Stomach (tissue), 9 donors: ENCODE measurements around the gene HERC6. TPM values are rescaled to one million over a fixed set of nuclear protein-coding genes. Genes with fewer than 3 reads are reported as not detected.
"Not testable (repeated sequence)": the region's sequence is repeated elsewhere in the genome, so short reads cannot be mapped to it uniquely, and the experiment has no call there.

Experiments
- DNase-seq, 2 donors: peaks; one replicate each; pipeline versions ENCODE4 v3.0.0 to v3.0.0-alpha.2; 2013 to 2019
- H3K27ac ChIP-seq, 5 donors: fragments of 200-600 bp in 4 of 5; sonication (generic) in 4 of 5; one replicate each; pipeline ENCODE4 v1.5.1; 2013 to 2019; ENCODE audit warnings: mild to moderate bottlenecking in 1 of 5, moderate library complexity in 1 of 5
- H3K27me3 ChIP-seq, 3 donors: fragments of 200-600 bp; sonication (generic); one replicate each; pipeline ENCODE4 v1.5.1; 2017 to 2019; ENCODE audit warnings: mixed run types in 1 of 3
- H3K36me3 ChIP-seq, 4 donors: fragments of 200-600 bp; sonication (generic); 1 replicate in 3 of 4; 2 replicates in 1 of 4; pipeline ENCODE4 v1.5.1; 2016 to 2019
- H3K4me1 ChIP-seq, 4 donors: fragments of 200-600 bp; sonication (generic); one replicate each; pipeline ENCODE4 v1.5.1; 2016 to 2019
- H3K4me3 ChIP-seq, 4 donors: fragments of 200-600 bp; sonication (generic) in 3 of 4; one replicate each; pipeline ENCODE4 v1.5.1; 2016 to 2019; ENCODE audit warnings: mild to moderate bottlenecking in 1 of 4
- H3K9me3 ChIP-seq, 4 donors: fragments of 200-600 bp; sonication (generic); one replicate each; pipeline ENCODE4 v1.5.1; 2016 to 2019
- CTCF ChIP-seq, 7 experiments: fragments of 450-650 bp in 4 of 7; fragments of 200-600 bp in 3 of 7; sonication (generic) in 3 of 7; IDR thresholded peaks; one replicate each; pipeline ENCODE4 v1.5.1; 2016 to 2019; ENCODE audit warnings: antibody characterized with exemption in 7 of 7, control low read depth in 2 of 7, mild to moderate bottlenecking in 1 of 7
- EP300 ChIP-seq: sonication (generic); formaldehyde crosslinking; IDR thresholded peaks from one replicate; pipeline ENCODE4 v1.6.1; 2017; ENCODE audit warnings: antibody characterized with exemption
- POLR2A ChIP-seq, 4 donors: fragments of 450-650 bp; IDR thresholded peaks; one replicate each; pipeline ENCODE4 v1.6.1; 2016; ENCODE audit warnings: antibody characterized with exemption in 4 of 4, control low read depth in 2 of 4, mild to moderate bottlenecking in 1 of 4, moderate library complexity in 1 of 4
- POLR2AphosphoS5 ChIP-seq, 3 donors: sonication (generic); formaldehyde crosslinking; IDR thresholded peaks; one replicate each; pipeline ENCODE4 v1.6.1; 2016; ENCODE audit warnings: antibody characterized with exemption in 3 of 3
- WGBS, 5 donors: extraction: QIAGEN DNeasy Blood & Tissue Kit in 3 of 5; methylation state at CpG; one replicate each; pipeline versions ENCODE4 v1.1.5 to v1.1.7; 2013 to 2018; 5-methylcytosine and 5-hydroxymethylcytosine counted together
- intact Hi-C: fragments of 100-400 bp; cut with DNase I; formaldehyde crosslinking; loops from one replicate; pipeline ENCODE4 v1.15.1; 2023; ENCODE audit warnings: low total_unique reads
- polyA plus RNA-seq, 3 donors: library from polyadenylated mRNA; stranded (reverse); fragments of 200-250 nt; gene quantifications; one replicate each; pipeline ENCODE4 v1.2.3, GENCODE V29; 2013
- total RNA-seq, 5 donors: library from RNA; depleted of rRNA; stranded (reverse); fragments of >200 nt; gene quantifications; one replicate each; pipeline versions ENCODE4 v1.1.0 to v1.2.3, GENCODE V29; 2014 to 2016
- donor health status: healthy with polysubstance abuse.
- donor health status: Bipolar disorder and iron deficiency.
- donor health status: healthy.

The HERC6 gene
- total and polyA plus RNA-seq, 8 donors = 0.58 to 18.7 (median 5.1) TPM

DNA sequence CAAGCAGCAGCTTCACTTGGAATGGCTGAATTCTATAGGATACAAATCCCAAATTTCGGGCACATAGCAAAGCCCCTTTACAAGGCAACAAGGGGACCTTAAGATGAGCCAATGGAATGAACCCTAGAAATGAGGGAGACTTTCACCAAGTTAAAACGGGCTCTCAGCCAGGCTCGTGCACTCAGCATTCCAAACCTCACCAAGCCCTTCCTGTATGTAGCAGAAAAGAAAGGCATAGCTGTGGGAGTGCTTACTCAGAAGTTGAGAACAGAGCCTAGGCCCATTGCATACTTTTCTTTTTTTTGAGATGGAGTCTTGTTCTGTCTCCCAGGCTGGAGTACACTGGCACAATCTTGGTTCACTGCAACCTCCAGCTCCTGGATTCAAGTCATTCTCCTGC is 67.5 kb downstream of the HERC6 start:
- H3K27ac ChIP-seq = no peak overlapping the region
- no peak for DNase-seq
- peaks cover 5 to 17% (median 11%) of the 10 kb centered on the region in 4 donors for H3K36me3 ChIP-seq
- 70 to 82% (median 74%) methylated on average over 3 of the region's 3 CpGs for WGBS, 5 donors
- no peaks in the 10 kb centered on the region for H3K27me3 ChIP-seq
- TF ChIP-seq POLR2AphosphoS5 (IDR thresholded peaks at IDR 0.05) = no peak
- no peak for TF ChIP-seq POLR2A (IDR thresholded peaks at IDR 0.05)
- TF ChIP-seq EP300 = no peak
- no peak for TF ChIP-seq CTCF (IDR thresholded peaks at IDR 0.05)
- no peaks in the 10 kb centered on the region for H3K9me3 ChIP-seq
- no peaks in the 10 kb centered on the region for H3K4me1 ChIP-seq
- intact Hi-C loops = no loop called here
- H3K4me3 ChIP-seq = no peak overlapping the region

DNA sequence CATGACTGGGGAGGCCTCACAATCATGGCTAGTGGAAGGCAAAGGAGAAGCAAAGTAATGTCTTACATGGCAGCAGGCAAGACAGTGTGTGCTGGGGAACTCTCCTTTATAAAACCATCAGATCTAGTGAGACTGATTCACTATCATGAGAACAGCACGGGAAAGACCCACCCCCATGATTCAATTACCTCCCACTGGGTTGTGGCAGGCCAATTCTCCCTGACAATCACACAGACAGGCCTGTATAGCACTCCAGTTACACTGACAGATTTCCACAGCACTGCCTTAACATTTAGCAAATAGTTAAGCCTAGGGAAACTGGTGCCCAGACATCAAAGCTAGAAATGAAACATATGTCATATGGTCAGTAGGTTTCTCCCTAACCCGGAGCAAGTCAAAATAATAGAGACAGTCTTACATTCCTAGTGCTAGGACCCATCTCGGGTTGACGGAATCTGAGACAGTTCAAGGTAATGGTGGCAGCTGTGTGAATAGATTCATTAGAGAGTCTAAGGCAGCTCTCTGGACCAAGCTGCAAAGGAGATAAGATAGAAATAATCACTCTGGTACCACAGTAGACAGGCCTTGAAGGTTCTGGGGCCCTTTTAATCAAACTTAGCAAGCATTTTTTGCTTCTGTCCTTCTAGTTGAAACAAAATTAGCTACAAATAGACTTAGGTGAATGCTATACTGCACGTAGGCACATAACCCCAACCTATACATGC is 68.9 kb downstream of the HERC6 start:
- no peak overlapping the region for H3K27ac ChIP-seq
- no peaks in the 10 kb centered on the region for H3K27me3 ChIP-seq
- intact Hi-C loops = no loop called here
- TF ChIP-seq POLR2AphosphoS5 (IDR thresholded peaks at IDR 0.05) = no peak
- no peak for TF ChIP-seq CTCF (IDR thresholded peaks at IDR 0.05)
- no peak for TF ChIP-seq POLR2A (IDR thresholded peaks at IDR 0.05)
- no peak for TF ChIP-seq EP300
- H3K9me3 ChIP-seq = no peaks in the 10 kb centered on the region
- 73 to 91% (median 84%) methylated on average over 5 of the region's 5 CpGs for WGBS, 5 donors
- no peak overlapping the region for H3K4me3 ChIP-seq
- H3K4me1 ChIP-seq = no peaks in the 10 kb centered on the region
- DNase-seq = no peak
- H3K36me3 ChIP-seq = peaks cover 2 to 9% (median 6%) of the 10 kb centered on the region in 4 donors

GRCh38 chr4:88448211-88448765 is 69.6 kb downstream of the HERC6 start:
- H3K27ac ChIP-seq, H3K4me3 ChIP-seq, DNase-seq, H3K27me3 ChIP-seq, intact Hi-C loops, H3K4me1 ChIP-seq, H3K36me3 ChIP-seq, H3K9me3 ChIP-seq: not testable (repeated sequence)
- 94 to 97% (median 95%) methylated on average over 7 of the region's 7 CpGs for WGBS, 5 donors

DNA sequence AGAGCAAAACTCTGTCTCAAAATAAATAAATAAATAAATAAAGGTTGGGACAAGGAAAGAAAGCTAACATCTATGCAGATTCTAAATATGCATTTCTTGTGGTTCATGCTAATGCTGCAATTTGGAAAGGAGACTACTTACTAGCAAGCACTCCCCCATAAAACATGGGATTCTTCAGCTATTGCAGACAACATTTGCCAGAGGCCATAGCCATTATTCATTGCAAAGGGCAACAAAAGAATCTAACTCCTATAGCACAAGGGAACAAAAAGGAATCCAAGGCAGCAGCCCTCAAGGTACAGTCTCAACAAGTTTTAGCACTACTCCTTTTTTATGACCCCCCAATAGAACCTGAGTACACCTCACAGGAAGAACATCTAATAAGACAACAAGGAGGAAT is 70.2 kb downstream of the HERC6 start:
- H3K4me3 ChIP-seq = no peak overlapping the region
- no peak for DNase-seq
- no peaks in the 10 kb centered on the region for H3K36me3 ChIP-seq
- no peak overlapping the region for H3K27ac ChIP-seq
- no peaks in the 10 kb centered on the region for H3K4me1 ChIP-seq
- intact Hi-C loops = no loop called here
- no peaks in the 10 kb centered on the region for H3K27me3 ChIP-seq
- H3K9me3 ChIP-seq = no peaks in the 10 kb centered on the region
- TF ChIP-seq CTCF (IDR thresholded peaks at IDR 0.05) = no peak
- no peak for TF ChIP-seq POLR2AphosphoS5 (IDR thresholded peaks at IDR 0.05)
- no peak for TF ChIP-seq EP300
- no peak for TF ChIP-seq POLR2A (IDR thresholded peaks at IDR 0.05)

DNA sequence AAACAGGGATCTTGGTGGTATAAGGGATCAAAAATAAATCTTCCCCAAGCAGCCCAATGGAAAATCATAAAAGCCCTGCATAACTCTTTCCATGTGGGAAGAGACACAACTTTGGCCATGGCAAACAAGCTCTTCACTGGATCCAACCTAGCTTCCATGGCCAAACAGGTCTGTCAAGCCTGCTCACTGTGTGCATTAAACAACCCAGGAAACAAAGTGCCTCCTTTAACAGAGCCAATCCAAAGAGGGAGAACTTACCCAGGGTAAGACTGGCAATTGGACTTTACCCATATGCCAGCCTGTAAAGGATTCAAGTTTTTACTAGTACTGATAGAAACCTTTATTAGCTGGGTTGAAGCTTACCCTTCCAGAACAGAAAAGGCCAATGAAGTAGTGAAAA is 70.6 kb downstream of the HERC6 start:
- intact Hi-C loops = no loop called here
- Histone ChIP-seq H3K4me1 (no peaks in the 10 kb centered on the region), H3K27ac (no peak overlapping the region), H3K36me3 (no peaks in the 10 kb centered on the region), H3K27me3 (no peaks in the 10 kb centered on the region), H3K4me3 (no peak overlapping the region), H3K9me3 (no peaks in the 10 kb centered on the region)
- DNase-seq = no peak
- no peak for TF ChIP-seq POLR2A (IDR thresholded peaks at IDR 0.05)
